GM12801 (cell line): ENCODE data around the gene RALGPS1.

Source experiments
- CTCF ChIP-seq: IDR thresholded peaks from one replicate; pipeline ENCODE4 v1.5.1; 2011; ENCODE audit warnings: control low read depth; ENCODE audit not compliant: insufficient read length; ENCODE audit errors: extremely low read depth

Gene RALGPS1, protein sequence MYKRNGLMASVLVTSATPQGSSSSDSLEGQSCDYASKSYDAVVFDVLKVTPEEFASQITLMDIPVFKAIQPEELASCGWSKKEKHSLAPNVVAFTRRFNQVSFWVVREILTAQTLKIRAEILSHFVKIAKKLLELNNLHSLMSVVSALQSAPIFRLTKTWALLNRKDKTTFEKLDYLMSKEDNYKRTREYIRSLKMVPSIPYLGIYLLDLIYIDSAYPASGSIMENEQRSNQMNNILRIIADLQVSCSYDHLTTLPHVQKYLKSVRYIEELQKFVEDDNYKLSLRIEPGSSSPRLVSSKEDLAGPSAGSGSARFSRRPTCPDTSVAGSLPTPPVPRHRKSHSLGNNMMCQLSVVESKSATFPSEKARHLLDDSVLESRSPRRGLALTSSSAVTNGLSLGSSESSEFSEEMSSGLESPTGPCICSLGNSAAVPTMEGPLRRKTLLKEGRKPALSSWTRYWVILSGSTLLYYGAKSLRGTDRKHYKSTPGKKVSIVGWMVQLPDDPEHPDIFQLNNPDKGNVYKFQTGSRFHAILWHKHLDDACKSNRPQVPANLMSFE

DNA sequence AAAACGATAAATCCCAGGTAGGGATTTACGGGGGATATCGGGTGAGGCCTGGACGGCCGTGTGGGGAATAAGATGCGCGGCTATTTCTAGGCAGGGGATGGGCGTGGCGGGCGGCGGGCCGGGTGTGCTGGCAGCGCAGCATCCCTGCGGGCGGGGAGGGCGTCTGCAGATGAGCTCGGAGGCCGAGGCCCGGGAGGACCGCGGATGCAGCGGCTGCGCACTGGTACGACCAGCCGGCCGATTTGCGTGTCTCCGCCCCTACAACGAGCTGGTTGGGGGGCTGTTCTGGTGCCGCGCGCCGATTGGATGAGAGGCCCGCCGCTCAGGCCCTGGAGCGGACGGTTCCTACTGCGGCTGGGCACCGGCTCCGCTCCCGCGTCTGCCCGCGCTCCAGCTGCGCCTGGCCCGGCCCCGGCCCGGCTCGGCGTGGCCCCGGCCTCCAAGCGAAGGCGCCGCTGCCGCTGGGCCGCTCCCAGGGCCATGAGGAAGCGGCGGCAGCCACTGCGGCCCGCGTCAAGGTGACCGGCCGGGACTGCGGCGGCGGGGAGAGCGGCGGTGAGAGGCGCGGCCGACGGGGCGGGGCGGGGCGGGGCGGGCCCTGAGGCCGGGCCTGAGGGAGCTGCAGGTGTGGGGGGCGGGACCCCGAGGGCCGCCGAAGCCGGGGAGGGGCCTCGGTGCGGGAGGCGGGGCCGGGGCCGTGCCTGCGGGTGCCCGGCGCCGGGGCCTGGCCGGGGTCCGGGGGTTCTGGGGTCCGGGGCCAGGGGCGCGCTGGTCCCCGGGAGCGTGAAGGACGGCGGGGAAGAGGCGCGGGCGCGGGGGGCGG lies at the start of gene RALGPS1:
Gene RALGPS1, plus strand, starts transcription at position 325 of the 823 bp plus-strand sequence. CDS start 47,508 bp downstream, outside the sequence.
- TF ChIP-seq CTCF = no peak

DNA sequence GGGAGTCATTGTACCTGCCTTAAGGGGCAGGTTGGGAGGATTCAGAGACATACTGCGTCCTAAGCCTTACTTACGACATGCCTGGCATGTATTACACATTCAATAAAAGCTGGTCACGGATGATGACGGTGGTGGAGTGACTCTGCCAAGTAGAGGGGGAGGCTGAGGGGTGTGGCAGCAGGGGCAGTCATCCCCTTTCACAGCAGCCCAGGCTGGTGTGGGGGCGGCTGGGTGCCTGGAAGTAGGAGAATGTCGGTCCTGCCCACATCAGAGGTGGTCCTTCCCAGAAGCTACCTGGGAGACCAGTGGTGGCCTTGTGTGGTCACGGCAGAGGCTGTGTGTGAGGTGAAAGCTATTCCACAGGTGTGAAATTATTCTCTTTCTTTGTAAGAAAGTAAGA lies 45.2 kb upstream of the RALGPS1 start:
- TF ChIP-seq CTCF = no peak

DNA sequence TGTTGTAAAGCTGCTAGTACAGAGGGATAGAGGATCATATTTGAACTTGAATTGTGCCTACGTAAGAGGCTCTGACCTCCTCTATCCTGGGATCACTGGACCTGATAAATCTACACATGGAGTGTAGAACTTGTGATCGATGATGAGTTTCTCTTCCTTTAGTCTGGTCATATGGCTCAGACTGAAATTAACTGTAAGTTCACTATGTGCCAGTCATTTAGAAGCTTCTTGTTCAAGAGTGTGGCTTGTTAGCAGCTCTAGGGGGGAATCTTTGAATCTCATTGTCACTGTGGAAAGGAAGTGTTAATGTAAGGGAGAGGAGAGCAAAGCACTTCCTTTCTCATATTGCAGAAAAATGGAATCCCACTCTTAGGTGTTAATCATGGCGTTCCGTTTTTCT lies 42.1 kb upstream of the RALGPS1 start:
- no peak for TF ChIP-seq CTCF

DNA sequence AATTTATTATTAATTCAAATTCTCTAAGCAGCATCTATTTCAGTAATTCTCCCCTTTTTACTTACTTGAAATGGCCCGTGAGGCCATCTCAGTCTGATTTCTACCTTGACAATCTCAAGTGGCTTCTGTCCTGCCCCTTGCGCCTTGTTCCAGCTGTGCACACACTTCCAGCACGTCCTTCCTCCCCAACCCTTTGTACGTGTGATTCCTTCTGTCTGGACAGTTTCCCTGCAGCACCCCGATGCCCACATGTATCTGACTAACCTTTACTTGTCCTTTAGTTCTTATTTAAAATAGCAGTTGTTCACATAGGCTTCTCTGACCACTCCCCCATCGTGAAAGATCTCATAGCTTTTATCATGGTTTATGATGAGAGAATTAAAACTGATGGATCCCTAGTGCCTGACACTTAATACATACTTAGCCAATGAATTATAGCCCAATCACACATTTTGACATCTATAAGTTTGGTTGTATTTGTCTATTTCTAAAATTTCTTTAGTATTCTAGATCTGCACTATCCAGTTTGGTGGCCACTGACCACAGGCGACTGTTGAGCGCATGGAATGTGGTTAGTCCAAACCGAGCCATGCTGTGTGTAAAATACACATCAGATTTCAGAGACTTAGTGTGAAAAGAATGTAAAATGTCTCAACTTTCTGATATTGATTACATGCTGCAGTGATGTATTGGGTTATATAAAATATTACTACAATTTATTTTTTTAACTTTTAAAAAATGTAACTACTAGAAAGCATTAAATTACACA lies 39.9 kb upstream of the RALGPS1 start:
- TF ChIP-seq CTCF = no peak

GRCh38 chr9:126875756-126876510 lies 38.6 kb upstream of the RALGPS1 start:
- TF ChIP-seq CTCF = no peak

GRCh38 chr9:126876531-126876930 lies 38.1 kb upstream of the RALGPS1 start:
- no peak for TF ChIP-seq CTCF
